Choroid plexus epithelial cell (primary cell): ENCODE results near the gene ENTHD1.
"Not testable (repeated sequence)": the region's sequence is repeated elsewhere in the genome, so short reads cannot be mapped to it uniquely, and the experiment has no call there.

Source experiments
- DNase-seq: peaks from one replicate; pipeline ENCODE4 v3.0.0-alpha.2; 2010; ENCODE audit warnings: low read depth
- H3K4me3 ChIP-seq: 2 replicates; pipeline ENCODE4 v1.5.1; 2011; ENCODE audit warnings: low read depth, mild to moderate bottlenecking, control low read depth, low read length, moderate library complexity
- CTCF ChIP-seq: conservative IDR thresholded peaks from 2 replicates; pipeline ENCODE4 v1.5.1; 2011; ENCODE audit warnings: low read depth, mild to moderate bottlenecking, control low read depth, inconsistent platforms, low read length, moderate library complexity

The ENTHD1 gene

GRCh38 chr22:39894554-39895092, 1.1 kb upstream of the ENTHD1 start:
- no peak for DNase-seq
- no peak overlapping the region for H3K4me3 ChIP-seq
- no peak for TF ChIP-seq CTCF

GRCh38 chr22:39889924-39890323, 3.6 kb downstream of the ENTHD1 start:
- not testable (repeated sequence) for H3K4me3 ChIP-seq, DNase-seq

GRCh38 chr22:39883057-39883456, 10.5 kb downstream of the ENTHD1 start:
- DNase-seq: no peak
- H3K4me3 ChIP-seq: no peak overlapping the region
- TF ChIP-seq CTCF: no peak

GRCh38 chr22:39880722-39881121, 12.8 kb downstream of the ENTHD1 start:
- no peak overlapping the region for H3K4me3 ChIP-seq
- TF ChIP-seq CTCF: no peak
- DNase-seq: no peak

- no peak for TF ChIP-seq CTCF
- H3K4me3 ChIP-seq: no peak overlapping the region
Observed at GRCh38 chr22:39877079-39877845, 16.3 kb downstream of the ENTHD1 start.

GRCh38 chr22:39875176-39875885, 18.2 kb downstream of the ENTHD1 start:
- not testable (repeated sequence) for DNase-seq, H3K4me3 ChIP-seq

More at GRCh38 chr22:39877079-39877845, 16.3 kb downstream of the ENTHD1 start:
- no peak for DNase-seq

GRCh38 chr22:39873965-39874364, 19.6 kb downstream of the ENTHD1 start:
- H3K4me3 ChIP-seq: no peak overlapping the region
- TF ChIP-seq CTCF: no peak
- no peak for DNase-seq

- DNase-seq: no peak
- no peak for TF ChIP-seq CTCF
- H3K4me3 ChIP-seq: no peak overlapping the region
Observed at GRCh38 chr22:39872548-39872947, 21.0 kb downstream of the ENTHD1 start.
